Brain microvascular endothelial cell (primary cell): ENCODE results near the gene MYH7.
"Not testable (repeated sequence)": the region's sequence is repeated elsewhere in the genome, so short reads cannot be mapped to it uniquely, and the experiment has no call there.

Experiments used
- DNase-seq: peaks from one replicate; pipeline ENCODE4 v3.0.0-alpha.2; 2020
- H3K27ac ChIP-seq: fragments of 250-450 bp; sonication (Bioruptor Pico); 2 replicates; pipeline ENCODE4 v1.5.1; 2020; ENCODE audit warnings: mild to moderate bottlenecking, moderate library complexity
- H3K27me3 ChIP-seq: fragments of 250-450 bp; sonication (Bioruptor Pico); replicated peaks from 2 replicates; pipeline ENCODE4 v1.5.1; 2020; ENCODE audit warnings: mild to moderate bottlenecking
- H3K36me3 ChIP-seq: fragments of 250-450 bp; sonication (Bioruptor Pico); replicated peaks from 2 replicates; pipeline ENCODE4 v1.5.1; 2020; ENCODE audit warnings: mild to moderate bottlenecking
- H3K4me3 ChIP-seq: 2 replicates; pipeline ENCODE4 v1.5.1; 2011; ENCODE audit warnings: low read depth, mild to moderate bottlenecking, control low read depth, low read length, moderate library complexity
- in situ Hi-C: cut with HindIII; loops from 2 replicates; pipeline ENCODE4 v1.10.0; 2017; ENCODE audit warnings: low sequenced_read_pairs, low pct_ligation_motif_present
- TF ChIP-seq, protein P1 (sequence below): IDR thresholded peaks from 2 replicates; pipeline ENCODE4 v1.5.1; 2011; ENCODE audit warnings: low read depth, mild to moderate bottlenecking, moderate library complexity, low read length, control low read depth, inconsistent platforms; ENCODE audit errors: missing control alignments

The MYH7 gene

DNA sequence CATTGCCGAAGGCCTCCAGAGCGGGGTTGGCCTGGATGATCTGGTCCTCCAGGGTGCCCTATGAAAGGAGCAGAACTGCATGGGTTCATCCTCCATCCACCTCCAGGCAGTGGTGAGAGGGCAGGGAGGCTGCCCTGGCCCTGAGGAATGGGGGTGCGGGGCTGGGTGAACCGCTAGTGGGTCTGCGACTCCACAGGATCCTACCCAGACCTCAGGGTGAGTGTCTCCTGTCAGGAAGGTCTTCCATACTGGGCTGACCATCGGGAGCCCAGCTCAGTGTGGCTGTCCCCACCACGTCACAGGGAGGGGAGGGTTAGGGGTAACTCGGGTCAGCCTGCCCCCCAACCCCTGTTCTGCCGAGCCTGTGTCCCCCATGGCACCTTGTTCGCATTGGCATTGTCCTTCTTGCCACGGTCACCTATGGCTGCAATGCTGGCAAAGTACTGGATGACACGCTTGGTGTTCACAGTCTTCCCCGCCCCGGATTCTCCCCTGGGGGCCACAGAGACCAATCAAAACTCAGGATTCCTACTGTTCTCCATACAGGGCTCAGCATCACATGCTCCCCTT, 31.0 kb downstream of the MYH7 start:
- Histone ChIP-seq H3K27me3 (no peaks in the 10 kb centered on the region), H3K36me3 (no peaks in the 10 kb centered on the region), H3K4me3 (no peak overlapping the region), H3K27ac (no peak overlapping the region)
- in situ Hi-C loops = no loop called here
- no peak for DNase-seq
- TF ChIP-seq, protein P1, sequence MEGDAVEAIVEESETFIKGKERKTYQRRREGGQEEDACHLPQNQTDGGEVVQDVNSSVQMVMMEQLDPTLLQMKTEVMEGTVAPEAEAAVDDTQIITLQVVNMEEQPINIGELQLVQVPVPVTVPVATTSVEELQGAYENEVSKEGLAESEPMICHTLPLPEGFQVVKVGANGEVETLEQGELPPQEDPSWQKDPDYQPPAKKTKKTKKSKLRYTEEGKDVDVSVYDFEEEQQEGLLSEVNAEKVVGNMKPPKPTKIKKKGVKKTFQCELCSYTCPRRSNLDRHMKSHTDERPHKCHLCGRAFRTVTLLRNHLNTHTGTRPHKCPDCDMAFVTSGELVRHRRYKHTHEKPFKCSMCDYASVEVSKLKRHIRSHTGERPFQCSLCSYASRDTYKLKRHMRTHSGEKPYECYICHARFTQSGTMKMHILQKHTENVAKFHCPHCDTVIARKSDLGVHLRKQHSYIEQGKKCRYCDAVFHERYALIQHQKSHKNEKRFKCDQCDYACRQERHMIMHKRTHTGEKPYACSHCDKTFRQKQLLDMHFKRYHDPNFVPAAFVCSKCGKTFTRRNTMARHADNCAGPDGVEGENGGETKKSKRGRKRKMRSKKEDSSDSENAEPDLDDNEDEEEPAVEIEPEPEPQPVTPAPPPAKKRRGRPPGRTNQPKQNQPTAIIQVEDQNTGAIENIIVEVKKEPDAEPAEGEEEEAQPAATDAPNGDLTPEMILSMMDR = no peak

DNA sequence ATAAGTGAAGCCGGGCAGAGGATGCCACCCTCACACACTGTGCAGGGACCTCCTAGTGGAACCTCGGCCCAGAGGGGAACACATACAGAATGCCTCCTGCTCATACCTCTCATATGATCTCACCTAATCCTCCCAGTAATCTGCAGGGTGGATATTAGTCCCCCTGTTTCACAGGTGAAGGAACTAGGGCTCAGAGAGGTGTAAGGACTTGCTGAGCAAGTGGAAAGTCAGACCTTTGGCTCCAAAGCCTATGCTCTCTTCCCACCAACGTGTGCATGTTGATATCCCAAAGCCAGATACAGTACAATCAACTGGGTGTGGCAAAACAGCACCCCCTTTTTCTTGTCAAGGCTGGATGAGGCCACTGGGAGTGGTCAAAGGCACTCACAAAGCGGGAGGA, 31.6 kb downstream of the MYH7 start:
- TF ChIP-seq, protein P1 = no peak
- DNase-seq = no peak
- Histone ChIP-seq H3K4me3 (no peak overlapping the region), H3K27ac (no peak overlapping the region), H3K36me3 (no peaks in the 10 kb centered on the region), H3K27me3 (no peaks in the 10 kb centered on the region)
- in situ Hi-C loops = no loop called here

DNA sequence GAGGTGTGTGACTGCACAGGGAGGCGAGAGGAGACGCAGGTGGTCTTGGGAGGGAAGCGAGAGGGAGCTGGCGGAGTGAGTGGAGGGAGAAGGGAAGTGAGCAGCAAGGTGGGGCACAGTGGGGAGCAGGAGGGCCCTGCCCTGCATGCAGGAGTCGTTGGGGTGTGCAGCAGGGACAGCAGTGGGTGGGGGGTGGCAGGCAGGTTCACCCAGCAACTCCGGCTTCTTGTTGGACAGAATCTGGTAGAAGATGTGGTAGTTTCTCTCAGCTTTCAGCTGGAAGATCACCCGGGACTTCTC, 32.4 kb downstream of the MYH7 start:
- H3K27me3 ChIP-seq = no peaks in the 10 kb centered on the region
- H3K36me3 ChIP-seq = no peaks in the 10 kb centered on the region
- H3K4me3 ChIP-seq = no peak overlapping the region
- DNase-seq = no peak
- no peak overlapping the region for H3K27ac ChIP-seq
- in situ Hi-C loops = no loop called here
- TF ChIP-seq, protein P1 = no peak

DNA sequence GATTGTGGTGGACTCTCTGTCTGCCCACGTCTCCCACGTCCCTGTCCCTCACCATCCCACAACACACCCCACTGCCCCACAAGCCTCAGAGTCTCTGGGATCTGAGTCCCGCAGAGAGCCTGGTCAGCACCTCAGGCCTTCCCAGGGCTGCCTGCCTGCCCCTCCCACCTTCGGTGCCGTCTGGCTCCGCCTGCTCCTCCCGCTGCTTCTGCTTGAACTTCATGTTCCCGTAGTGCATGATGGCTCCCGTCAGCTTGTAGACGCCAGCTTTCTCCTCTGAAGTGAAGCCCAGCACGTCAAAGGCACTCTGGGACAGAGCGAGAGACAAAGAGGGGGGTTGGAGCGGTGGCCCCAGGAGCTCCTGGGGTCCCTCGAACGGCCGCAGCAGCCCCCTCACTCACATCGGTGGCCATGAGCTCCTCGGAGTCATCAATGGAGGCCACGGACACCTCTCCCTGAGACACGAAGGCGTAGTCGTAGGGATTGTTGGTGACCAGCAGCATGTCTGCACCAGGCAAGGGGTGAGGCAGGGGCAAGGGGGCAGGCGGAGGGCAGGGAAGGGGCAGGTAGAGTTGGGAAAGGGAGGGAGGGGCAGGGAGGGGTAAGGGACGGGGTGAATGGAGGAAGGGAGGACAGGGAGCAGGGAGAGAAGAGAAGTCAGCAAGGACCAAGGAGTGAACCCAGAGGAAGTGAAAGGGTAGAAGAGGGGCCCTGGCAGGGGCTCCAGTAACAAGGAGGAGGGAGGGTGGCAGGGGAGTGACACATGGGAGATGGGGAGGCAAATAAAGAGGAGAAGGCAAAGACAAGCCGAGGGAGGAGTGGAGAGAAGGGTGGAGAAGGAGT, 32.9 kb downstream of the MYH7 start:
- Histone ChIP-seq H3K27ac (no peak overlapping the region), H3K36me3 (no peaks in the 10 kb centered on the region), H3K4me3 (no peak overlapping the region), H3K27me3 (no peaks in the 10 kb centered on the region)
- DNase-seq = no peak
- in situ Hi-C loops = no loop called here
- TF ChIP-seq, protein P1 = no peak

DNA sequence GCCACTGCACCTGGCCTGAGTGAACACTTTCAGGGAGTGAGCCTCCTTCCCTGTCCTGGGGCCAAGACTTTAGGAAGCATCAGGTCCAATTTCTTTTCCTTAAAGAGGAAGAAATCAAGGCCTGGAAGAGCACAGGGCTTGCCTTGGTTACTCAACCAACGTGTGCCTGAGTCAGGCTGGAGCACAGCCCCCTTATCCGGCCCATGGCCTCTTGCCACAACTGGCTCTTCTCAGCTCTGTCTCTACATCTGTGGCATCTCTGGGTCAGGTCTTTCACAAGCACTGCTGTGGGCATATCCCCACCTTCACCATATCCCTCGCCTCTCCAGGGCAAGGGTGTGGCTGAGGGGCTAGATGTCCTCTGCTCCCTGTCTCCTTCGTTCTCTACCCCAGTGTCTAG, 34.2 kb downstream of the MYH7 start:
- H3K27ac ChIP-seq = no peak overlapping the region
- in situ Hi-C loops = no loop called here
- H3K27me3 ChIP-seq = no peaks in the 10 kb centered on the region
- no peak for DNase-seq
- TF ChIP-seq, protein P1 = no peak
- H3K36me3 ChIP-seq = no peaks in the 10 kb centered on the region
- no peak overlapping the region for H3K4me3 ChIP-seq

DNA sequence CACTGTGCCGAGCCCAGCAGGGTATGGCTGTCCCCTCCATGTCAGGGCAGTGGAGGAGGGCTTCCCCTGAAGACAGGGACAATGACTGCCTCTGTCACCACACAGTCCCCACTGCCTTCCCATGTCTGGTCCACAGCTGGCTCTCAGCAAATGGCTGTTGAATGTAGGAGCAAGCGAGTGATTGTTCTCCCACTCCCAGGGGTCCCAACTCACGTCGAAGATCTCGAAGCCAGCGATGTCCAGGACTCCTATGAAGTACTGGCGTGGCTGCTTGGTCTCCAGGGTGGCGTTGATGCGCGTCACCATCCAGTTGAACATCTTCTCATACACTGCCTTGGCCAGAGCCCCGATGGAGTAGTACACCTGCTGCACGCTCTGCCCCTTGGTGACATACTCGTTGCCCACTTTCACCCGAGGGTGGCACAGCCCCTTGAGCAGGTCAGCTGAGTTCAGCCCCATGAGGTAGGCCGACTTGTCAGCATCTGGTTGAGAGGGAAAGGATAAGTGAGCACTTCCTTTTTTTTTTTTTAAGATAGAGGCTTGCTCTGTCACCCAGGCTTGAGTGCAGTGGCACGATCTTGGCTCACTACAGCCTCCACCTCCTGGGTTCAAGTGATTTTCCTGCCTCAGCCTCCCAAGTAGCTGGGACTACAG, 34.8 kb downstream of the MYH7 start:
- H3K36me3 ChIP-seq, DNase-seq, H3K27me3 ChIP-seq, in situ Hi-C loops, H3K27ac ChIP-seq, H3K4me3 ChIP-seq: not testable (repeated sequence)
